ENCODE measurements around the gene CDC25A.

Gene CDC25A

GRCh38 chr3:48130321-48130904 is 57.8 kb downstream of the CDC25A start:
- Histone ChIP-seq H3K27ac (no peak overlapping the region), H3K4me3 (no peak overlapping the region)

GRCh38 chr3:48129921-48130320 is 58.3 kb downstream of the CDC25A start:
- Histone ChIP-seq H3K4me3 (no peak overlapping the region), H3K9me3 (no peaks in the 10 kb centered on the region), H3K36me3 (no peaks in the 10 kb centered on the region), H3K9ac (no peak overlapping the region), H3K4me1 (0 out of 2 replicates have a peak, but pooled peaks cover 3% of the 10 kb centered on the region), H3K27me3 (no peaks in the 10 kb centered on the region), H4K20me1 (no peaks in the 10 kb centered on the region), H3K4me2 (no peak overlapping the region), H3K27ac (no peak overlapping the region)
- no peak for TF ChIP-seq Cebpa-rat (IDR thresholded peaks at IDR 0.05)

More at GRCh38 chr3:48130321-48130904, 57.8 kb downstream of the CDC25A start:
- Histone ChIP-seq H3K27me3 (no peaks in the 10 kb centered on the region), H3K4me1 (0 out of 2 replicates have a peak, but pooled peaks cover 3% of the 10 kb centered on the region), H3K9ac (no peak overlapping the region), H3K4me2 (no peak overlapping the region), H3K36me3 (no peaks in the 10 kb centered on the region), H4K20me1 (no peaks in the 10 kb centered on the region), H3K9me3 (no peaks in the 10 kb centered on the region)
- TF ChIP-seq Cebpa-rat (IDR thresholded peaks at IDR 0.05), result no peak

- no peak overlapping the region for H3K4me3 ChIP-seq
- no peaks in the 10 kb centered on the region for H3K27me3 ChIP-seq
- H4K20me1 ChIP-seq, result no peaks in the 10 kb centered on the region
- H3K4me2 ChIP-seq, result no peak overlapping the region
- no peak overlapping the region for H3K9ac ChIP-seq
- TF ChIP-seq Cebpa-rat (IDR thresholded peaks at IDR 0.05), result no peak
- H3K36me3 ChIP-seq, result no peaks in the 10 kb centered on the region
- no peaks in the 10 kb centered on the region for H3K9me3 ChIP-seq
- H3K4me1 ChIP-seq, result 0 out of 2 replicates have a peak, but pooled peaks cover 3% of the 10 kb centered on the region
- no peak overlapping the region for H3K27ac ChIP-seq
These were observed 59.4 kb downstream of the CDC25A start for GRCh38 chr3:48128774-48129173.

GRCh38 chr3:48125886-48126622 is 62.2 kb downstream of the CDC25A start:
- no peak overlapping the region for H3K9ac ChIP-seq
- no peaks in the 10 kb centered on the region for H3K36me3 ChIP-seq
- no peak for TF ChIP-seq Cebpa-rat (IDR thresholded peaks at IDR 0.05)
- H3K27me3 ChIP-seq, result no peaks in the 10 kb centered on the region
- no peak overlapping the region for H3K4me2 ChIP-seq
- no peaks in the 10 kb centered on the region for H3K9me3 ChIP-seq
- H3K27ac ChIP-seq, result no peak overlapping the region
- H3K4me1 ChIP-seq, result 0 out of 2 replicates have a peak, but pooled peaks cover 3% of the 10 kb centered on the region
- H4K20me1 ChIP-seq, result no peaks in the 10 kb centered on the region
- no peak overlapping the region for H3K4me3 ChIP-seq

GRCh38 chr3:48125013-48125705 is 63.1 kb downstream of the CDC25A start:
- H3K27me3 ChIP-seq, result no peaks in the 10 kb centered on the region
- no peak overlapping the region for H3K4me2 ChIP-seq
- no peaks in the 10 kb centered on the region for H3K9me3 ChIP-seq
- 0 out of 2 replicates have a peak, but pooled peaks cover 3% of the 10 kb centered on the region for H3K4me1 ChIP-seq
- no peaks in the 10 kb centered on the region for H3K36me3 ChIP-seq
- no peaks in the 10 kb centered on the region for H4K20me1 ChIP-seq
- TF ChIP-seq Cebpa-rat (IDR thresholded peaks at IDR 0.05), result no peak
- H3K4me3 ChIP-seq, result no peak overlapping the region
- H3K27ac ChIP-seq, result no peak overlapping the region
- H3K9ac ChIP-seq, result no peak overlapping the region

GRCh38 chr3:48123346-48123745 is 64.9 kb downstream of the CDC25A start:
- TF ChIP-seq Cebpa-rat (IDR thresholded peaks at IDR 0.05), result no peak
- H3K4me3 ChIP-seq, result no peak overlapping the region
- no peaks in the 10 kb centered on the region for H3K36me3 ChIP-seq
- H3K9me3 ChIP-seq, result no peaks in the 10 kb centered on the region
- H3K4me1 ChIP-seq, result peaks cover 14% of the 10 kb centered on the region
- H3K27ac ChIP-seq, result no peak overlapping the region
- H3K27me3 ChIP-seq, result no peaks in the 10 kb centered on the region
- no peak overlapping the region for H3K4me2 ChIP-seq
- H3K9ac ChIP-seq, result no peak overlapping the region
- H4K20me1 ChIP-seq, result no peaks in the 10 kb centered on the region

- Histone ChIP-seq H3K27ac (no peak overlapping the region), H3K4me3 (no peak overlapping the region), H3K36me3 (no peaks in the 10 kb centered on the region), H3K4me1 (peaks cover 23% of the 10 kb centered on the region), H3K27me3 (no peaks in the 10 kb centered on the region), H4K20me1 (no peaks in the 10 kb centered on the region), H3K9ac (no peak overlapping the region), H3K9me3 (no peaks in the 10 kb centered on the region), H3K4me2 (no peak overlapping the region)
- TF ChIP-seq Cebpa-rat (IDR thresholded peaks at IDR 0.05), result no peak
These were observed 65.7 kb downstream of the CDC25A start for GRCh38 chr3:48122504-48122903.

- Histone ChIP-seq H4K20me1 (no peaks in the 10 kb centered on the region), H3K9ac (no peak overlapping the region), H3K4me1 (peaks cover 24% of the 10 kb centered on the region), H3K9me3 (no peaks in the 10 kb centered on the region), H3K4me3 (no peak overlapping the region), H3K27ac (no peak overlapping the region), H3K36me3 (no peaks in the 10 kb centered on the region), H3K27me3 (no peaks in the 10 kb centered on the region), H3K4me2 (no peak overlapping the region)
- TF ChIP-seq Cebpa-rat (IDR thresholded peaks at IDR 0.05), result no peak
These were observed 68.0 kb downstream of the CDC25A start for GRCh38 chr3:48120223-48120622.

GRCh38 chr3:48119505-48120193 is 68.6 kb downstream of the CDC25A start:
- Histone ChIP-seq H3K4me2 (no peak overlapping the region; the same call in 1 of the 2 replicates), H3K4me1 (peaks cover 30% of the 10 kb centered on the region), H3K9me3 (no peaks in the 10 kb centered on the region), H3K27me3 (no peaks in the 10 kb centered on the region), H4K20me1 (no peaks in the 10 kb centered on the region), H3K27ac (no peak overlapping the region), H3K4me3 (no peak overlapping the region), H3K9ac (no peak overlapping the region), H3K36me3 (no peaks in the 10 kb centered on the region)
- no peak for TF ChIP-seq Cebpa-rat (IDR thresholded peaks at IDR 0.05)
